Neural cell (in vitro differentiated cells): Measurements from ENCODE around the gene RARRES2. TPM values are rescaled to one million over a fixed set of nuclear protein-coding genes. Genes with fewer than 3 reads are reported as not detected.

Experiments
- H2AFZ ChIP-seq: fragments of 200-600, 300-800 bp; sonication (generic), shearing (Covaris generic); 2 replicates; pipeline ENCODE4 v1.6.0; 2014; ENCODE audit warnings: low read depth, mild to moderate bottlenecking, antibody characterized with exemption, low read length, moderate library complexity
- H3F3A ChIP-seq: fragments of 200-600 bp; shearing (Covaris generic); 2 replicates; pipeline ENCODE4 v1.6.1; 2016; ENCODE audit warnings: mild to moderate bottlenecking, moderate library complexity, mixed read lengths, antibody characterized with exemption, low read length; ENCODE audit not compliant: insufficient read depth, poor library complexity, severe bottlenecking
- H3K27ac ChIP-seq: fragments of 200-600, 300-800 bp; sonication (generic), shearing (Covaris generic); 2 replicates; pipeline ENCODE4 v1.5.1; 2014; ENCODE audit warnings: mild to moderate bottlenecking, low read length, moderate library complexity
- H3K27me3 ChIP-seq: fragments of 300-800, 200-600 bp; sonication (generic), shearing (Covaris generic); 2 replicates; pipeline ENCODE4 v1.6.0; 2014; ENCODE audit warnings: mild to moderate bottlenecking, low read depth, low read length, moderate library complexity; ENCODE audit not compliant: insufficient read depth
- H3K36me3 ChIP-seq: fragments of 300-800, 200-600 bp; sonication (generic), shearing (Covaris generic); 2 replicates; pipeline ENCODE4 v1.5.1; 2014; ENCODE audit warnings: mild to moderate bottlenecking, antibody characterized with exemption, low read length, moderate library complexity; ENCODE audit not compliant: insufficient read depth
- H3K4me2 ChIP-seq: fragments of 300-800, 200-600 bp; sonication (generic), shearing (Covaris generic); 2 replicates; pipeline ENCODE4 v1.6.0; 2014; ENCODE audit warnings: mild to moderate bottlenecking, low read length
- H3K4me3 ChIP-seq: fragments of 300-800, 200-600 bp; sonication (generic), shearing (Covaris generic); 2 replicates; pipeline ENCODE4 v1.5.1; 2014; ENCODE audit warnings: mild to moderate bottlenecking, low read length, moderate library complexity
- H3K79me2 ChIP-seq: fragments of 200-600 bp; shearing (Covaris generic); replicated peaks from 2 replicates; pipeline ENCODE4 v1.6.0; 2014; ENCODE audit warnings: mild to moderate bottlenecking, low read length, moderate library complexity; ENCODE audit not compliant: insufficient read depth
- H3K9ac ChIP-seq: fragments of 300-800, 200-600 bp; sonication (generic), shearing (Covaris generic); 2 replicates; pipeline ENCODE4 v1.6.1; 2016; ENCODE audit warnings: mild to moderate bottlenecking, low read length, mixed read lengths
- H3K9me2 ChIP-seq: fragments of 200-600 bp; shearing (Covaris generic); 2 replicates; pipeline ENCODE4 v1.6.1; 2016; ENCODE audit warnings: mild to moderate bottlenecking, low read length, mixed read lengths; ENCODE audit not compliant: insufficient read depth
- H3K9me3 ChIP-seq: fragments of 200-600, 300-800 bp; sonication (generic), shearing (Covaris generic); 2 replicates; pipeline ENCODE4 v1.6.1; 2016; ENCODE audit warnings: mild to moderate bottlenecking, mixed run types, low read length, moderate library complexity, mixed read lengths
- H4K20me1 ChIP-seq: fragments of 200-600 bp; shearing (Covaris generic); 2 replicates; pipeline ENCODE4 v1.6.1; 2016; ENCODE audit warnings: mild to moderate bottlenecking, mixed run types; ENCODE audit not compliant: insufficient read depth
- EP300 ChIP-seq: fragments of 450-650 bp; conservative IDR thresholded peaks from 2 replicates; pipeline ENCODE4 v1.6.1; 2014; ENCODE audit warnings: antibody characterized with exemption, mild to moderate bottlenecking, moderate library complexity; ENCODE audit not compliant: poor library complexity, severe bottlenecking
- EZH2 ChIP-seq: fragments of 200-600, 300-800 bp; shearing (Covaris generic), sonication (generic); IDR thresholded peaks from 2 replicates; pipeline ENCODE4 v1.6.1; 2014; ENCODE audit warnings: antibody characterized with exemption, low read length, borderline replicate concordance, mild to moderate bottlenecking; ENCODE audit not compliant: insufficient read depth, poor library complexity, severe bottlenecking
- MXI1 ChIP-seq: fragments of 450-650 bp; conservative IDR thresholded peaks from 2 replicates; pipeline ENCODE4 v1.6.1; 2014; ENCODE audit warnings: antibody characterized with exemption, mild to moderate bottlenecking; ENCODE audit not compliant: poor library complexity, severe bottlenecking
- POLR2AphosphoS5 ChIP-seq: IDR thresholded peaks from 2 replicates; pipeline ENCODE4 v1.6.1; 2012
- RAD21 ChIP-seq: fragments of 450-650 bp; conservative IDR thresholded peaks from 2 replicates; pipeline ENCODE4 v1.6.1; 2014; ENCODE audit warnings: antibody characterized with exemption, mild to moderate bottlenecking, moderate library complexity
- SMC3 ChIP-seq: fragments of 450-650 bp; conservative IDR thresholded peaks from 2 replicates; pipeline ENCODE4 v1.6.1; 2014; ENCODE audit warnings: antibody characterized with exemption, mild to moderate bottlenecking, moderate library complexity; ENCODE audit not compliant: poor library complexity
- TAF1 ChIP-seq: IDR thresholded peaks from 2 replicates; pipeline ENCODE4 v1.6.1; 2012; ENCODE audit warnings: low read depth
- polyA plus RNA-seq: library from polyadenylated mRNA; depleted of rRNA; stranded (reverse); fragments of >200 nt; gene quantifications from 2 replicates; pipeline ENCODE4 v1.2.3, GENCODE V29; 2014
- TF ChIP-seq, protein P1 (sequence below): fragments of 450-650 bp; IDR thresholded peaks from 2 replicates; pipeline ENCODE4 v1.5.1; 2014; ENCODE audit warnings: antibody characterized with exemption, mild to moderate bottlenecking, moderate library complexity; ENCODE audit not compliant: poor library complexity, severe bottlenecking
- TF ChIP-seq, protein P2 (sequence below): IDR thresholded peaks from 2 replicates; pipeline ENCODE4 v1.6.1; 2012; ENCODE audit warnings: borderline replicate concordance

RARRES2 gene
- polyA plus RNA-seq, 1 donor from 2014 or later = 0.71 TPM

DNA sequence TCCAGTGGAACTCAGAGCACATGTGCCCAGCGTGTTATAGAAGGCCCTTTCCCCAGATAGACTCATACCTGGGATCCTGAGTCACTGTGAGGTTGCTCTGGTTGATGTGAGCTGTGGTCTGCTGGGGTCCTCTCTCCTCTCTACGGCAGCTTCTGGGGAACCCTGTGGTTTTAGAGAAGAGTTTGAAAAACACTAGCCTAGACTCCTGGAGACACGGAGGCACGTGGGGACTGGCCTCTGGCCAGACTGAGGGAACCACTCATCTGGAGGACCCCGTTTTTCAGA lies 48.0 kb upstream of the RARRES2 start:
- H3K27ac ChIP-seq = no peak overlapping the region
- H3K36me3 ChIP-seq = peaks cover 9% of the 10 kb centered on the region
- no peaks in the 10 kb centered on the region for H3K9me2 ChIP-seq
- H3K27me3 ChIP-seq = no peaks in the 10 kb centered on the region
- H3K4me2 ChIP-seq = no peak overlapping the region
- no peaks in the 10 kb centered on the region for H3K9me3 ChIP-seq
- H2AFZ ChIP-seq = no peak overlapping the region
- no peaks in the 10 kb centered on the region for H4K20me1 ChIP-seq
- TF ChIP-seq EZH2 (no peak), MXI1 (no peak), POLR2AphosphoS5 (no peak), TAF1 (no peak), EP300 (no peak), RAD21 (no peak), SMC3 (no peak)
- TF ChIP-seq, protein P1, sequence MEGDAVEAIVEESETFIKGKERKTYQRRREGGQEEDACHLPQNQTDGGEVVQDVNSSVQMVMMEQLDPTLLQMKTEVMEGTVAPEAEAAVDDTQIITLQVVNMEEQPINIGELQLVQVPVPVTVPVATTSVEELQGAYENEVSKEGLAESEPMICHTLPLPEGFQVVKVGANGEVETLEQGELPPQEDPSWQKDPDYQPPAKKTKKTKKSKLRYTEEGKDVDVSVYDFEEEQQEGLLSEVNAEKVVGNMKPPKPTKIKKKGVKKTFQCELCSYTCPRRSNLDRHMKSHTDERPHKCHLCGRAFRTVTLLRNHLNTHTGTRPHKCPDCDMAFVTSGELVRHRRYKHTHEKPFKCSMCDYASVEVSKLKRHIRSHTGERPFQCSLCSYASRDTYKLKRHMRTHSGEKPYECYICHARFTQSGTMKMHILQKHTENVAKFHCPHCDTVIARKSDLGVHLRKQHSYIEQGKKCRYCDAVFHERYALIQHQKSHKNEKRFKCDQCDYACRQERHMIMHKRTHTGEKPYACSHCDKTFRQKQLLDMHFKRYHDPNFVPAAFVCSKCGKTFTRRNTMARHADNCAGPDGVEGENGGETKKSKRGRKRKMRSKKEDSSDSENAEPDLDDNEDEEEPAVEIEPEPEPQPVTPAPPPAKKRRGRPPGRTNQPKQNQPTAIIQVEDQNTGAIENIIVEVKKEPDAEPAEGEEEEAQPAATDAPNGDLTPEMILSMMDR = no peak
- TF ChIP-seq, protein P2, sequence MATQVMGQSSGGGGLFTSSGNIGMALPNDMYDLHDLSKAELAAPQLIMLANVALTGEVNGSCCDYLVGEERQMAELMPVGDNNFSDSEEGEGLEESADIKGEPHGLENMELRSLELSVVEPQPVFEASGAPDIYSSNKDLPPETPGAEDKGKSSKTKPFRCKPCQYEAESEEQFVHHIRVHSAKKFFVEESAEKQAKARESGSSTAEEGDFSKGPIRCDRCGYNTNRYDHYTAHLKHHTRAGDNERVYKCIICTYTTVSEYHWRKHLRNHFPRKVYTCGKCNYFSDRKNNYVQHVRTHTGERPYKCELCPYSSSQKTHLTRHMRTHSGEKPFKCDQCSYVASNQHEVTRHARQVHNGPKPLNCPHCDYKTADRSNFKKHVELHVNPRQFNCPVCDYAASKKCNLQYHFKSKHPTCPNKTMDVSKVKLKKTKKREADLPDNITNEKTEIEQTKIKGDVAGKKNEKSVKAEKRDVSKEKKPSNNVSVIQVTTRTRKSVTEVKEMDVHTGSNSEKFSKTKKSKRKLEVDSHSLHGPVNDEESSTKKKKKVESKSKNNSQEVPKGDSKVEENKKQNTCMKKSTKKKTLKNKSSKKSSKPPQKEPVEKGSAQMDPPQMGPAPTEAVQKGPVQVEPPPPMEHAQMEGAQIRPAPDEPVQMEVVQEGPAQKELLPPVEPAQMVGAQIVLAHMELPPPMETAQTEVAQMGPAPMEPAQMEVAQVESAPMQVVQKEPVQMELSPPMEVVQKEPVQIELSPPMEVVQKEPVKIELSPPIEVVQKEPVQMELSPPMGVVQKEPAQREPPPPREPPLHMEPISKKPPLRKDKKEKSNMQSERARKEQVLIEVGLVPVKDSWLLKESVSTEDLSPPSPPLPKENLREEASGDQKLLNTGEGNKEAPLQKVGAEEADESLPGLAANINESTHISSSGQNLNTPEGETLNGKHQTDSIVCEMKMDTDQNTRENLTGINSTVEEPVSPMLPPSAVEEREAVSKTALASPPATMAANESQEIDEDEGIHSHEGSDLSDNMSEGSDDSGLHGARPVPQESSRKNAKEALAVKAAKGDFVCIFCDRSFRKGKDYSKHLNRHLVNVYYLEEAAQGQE = no peak
- H3K4me3 ChIP-seq = no peak overlapping the region
- H3K79me2 ChIP-seq = peaks cover 21% of the 10 kb centered on the region
- H3F3A ChIP-seq = no peaks in the 10 kb centered on the region
- H3K9ac ChIP-seq = no peak overlapping the region

DNA sequence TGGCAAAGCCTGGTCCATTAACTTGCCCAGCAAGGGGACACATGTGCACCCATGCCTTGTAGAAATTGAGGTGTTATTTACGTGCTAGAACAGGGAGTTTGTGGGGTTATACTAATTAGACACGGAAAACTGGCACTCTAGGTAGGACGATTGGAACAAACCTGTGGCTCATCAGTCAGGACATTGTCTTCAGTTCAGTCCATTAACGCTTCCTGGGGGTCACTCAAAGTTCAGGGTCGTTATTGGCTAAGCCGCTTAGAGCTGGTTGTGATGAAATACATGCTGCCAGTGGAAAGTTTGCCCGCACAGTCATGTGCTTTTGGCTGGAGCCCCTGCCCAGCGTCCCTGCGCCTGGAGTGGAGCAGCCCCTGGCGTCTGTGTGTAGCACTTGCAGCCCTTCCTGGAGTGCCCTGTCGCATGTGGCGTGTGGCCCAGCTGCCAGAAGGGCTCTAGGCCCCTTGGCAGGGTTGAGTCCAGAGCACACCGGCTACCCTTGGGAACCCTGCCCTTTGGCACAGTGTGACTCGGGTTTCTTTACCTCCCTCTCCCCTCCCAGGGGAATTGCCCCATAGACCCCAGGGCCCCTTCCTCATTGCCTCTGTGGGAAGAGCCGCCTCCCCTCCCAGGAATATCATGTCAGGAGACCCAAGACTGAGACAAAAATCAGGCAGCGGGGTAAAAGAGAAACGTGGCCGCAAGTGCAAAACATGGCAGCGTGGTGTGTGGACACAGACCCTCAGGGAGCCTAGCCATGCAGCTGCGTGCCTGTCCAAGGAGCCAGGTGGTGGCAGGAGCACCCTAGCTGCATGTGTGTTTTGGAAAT lies 47.5 kb upstream of the RARRES2 start:
- no peak overlapping the region for H3K9ac ChIP-seq
- no peaks in the 10 kb centered on the region for H3F3A ChIP-seq
- H4K20me1 ChIP-seq = no peaks in the 10 kb centered on the region
- no peaks in the 10 kb centered on the region for H3K9me2 ChIP-seq
- no peak overlapping the region for H2AFZ ChIP-seq
- peaks cover 23% of the 10 kb centered on the region for H3K79me2 ChIP-seq
- no peak overlapping the region for H3K4me2 ChIP-seq
- TF ChIP-seq MXI1 (no peak), POLR2AphosphoS5 (no peak), EP300 (no peak)
- TF ChIP-seq, protein P2 = no peak
- TF ChIP-seq, protein P1 = no peak
- H3K27ac ChIP-seq = no peak overlapping the region
- H3K27me3 ChIP-seq = no peaks in the 10 kb centered on the region
- H3K36me3 ChIP-seq = peaks cover 9% of the 10 kb centered on the region
- H3K9me3 ChIP-seq = no peaks in the 10 kb centered on the region
- no peak overlapping the region for H3K4me3 ChIP-seq
